ENCODE results near the gene HTR7.
A peak's percentile ranks its signal among the peaks of the same experiment; 100 is the strongest.

The HTR7 gene

GRCh38 chr10:90741926-90742565 is 115.8 kb downstream of the HTR7 start:
- Histone ChIP-seq H3K27ac (ENCODE audit: low read depth, low read length, severe bottlenecking) (peak overlapping the region; percentile 58), H3K4me3 (ENCODE audit: extremely low read depth, insufficient read depth, low read length, poor library complexity, severe bottlenecking) (no peak overlapping the region), H3K4me1 (ENCODE audit: control insufficient read depth, insufficient read depth, low read length, poor library complexity, severe bottlenecking) (peaks cover 23% of the 10 kb centered on the region), H3K36me3 (ENCODE audit: control insufficient read depth, insufficient read depth, low read length) (no peaks in the 10 kb centered on the region), H3K9me3 (ENCODE audit: control insufficient read depth, low read length) (no peaks in the 10 kb centered on the region)
- WGBS, 2 experiments (ENCODE audit: insufficient coverage in 2 of 2) = 89 to 97% methylated on average over 3 of the region's 3 CpGs

- H3K27ac ChIP-seq (ENCODE audit: low read depth, low read length, severe bottlenecking) = no peak overlapping the region
- 60 to 86% methylated on average over 1 of the region's 2 CpGs for WGBS, 2 experiments (ENCODE audit: insufficient coverage in 2 of 2)
Measured at GRCh38 chr10:90740265-90740664, 117.6 kb downstream of the HTR7 start.

GRCh38 chr10:90738885-90739284 is 119.0 kb downstream of the HTR7 start:
- WGBS, 2 experiments (ENCODE audit: insufficient coverage in 2 of 2) = 75 to 92% methylated on average over 2 of the region's 2 CpGs
- H3K4me1 ChIP-seq (ENCODE audit: control insufficient read depth, insufficient read depth, low read length, poor library complexity, severe bottlenecking) = peaks cover 23% of the 10 kb centered on the region

More at GRCh38 chr10:90740265-90740664, 117.6 kb downstream of the HTR7 start:
- Histone ChIP-seq H3K4me1 (ENCODE audit: control insufficient read depth, insufficient read depth, low read length, poor library complexity, severe bottlenecking) (peaks cover 23% of the 10 kb centered on the region), H3K36me3 (ENCODE audit: control insufficient read depth, insufficient read depth, low read length) (no peaks in the 10 kb centered on the region), H3K9me3 (ENCODE audit: control insufficient read depth, low read length) (no peaks in the 10 kb centered on the region), H3K4me3 (ENCODE audit: extremely low read depth, insufficient read depth, low read length, poor library complexity, severe bottlenecking) (no peak overlapping the region)

GRCh38 chr10:90734415-90734814 is 123.4 kb downstream of the HTR7 start:
- H3K4me3 ChIP-seq (ENCODE audit: extremely low read depth, insufficient read depth, low read length, poor library complexity, severe bottlenecking) = no peak overlapping the region
- H3K9me3 ChIP-seq (ENCODE audit: control insufficient read depth, low read length) = no peaks in the 10 kb centered on the region
- no CpG with 5 or more reads among the region's 2 CpGs for WGBS, 2 experiments (ENCODE audit: insufficient coverage in 2 of 2)
- H3K4me1 ChIP-seq (ENCODE audit: control insufficient read depth, insufficient read depth, low read length, poor library complexity, severe bottlenecking) = no peaks in the 10 kb centered on the region
- H3K36me3 ChIP-seq (ENCODE audit: control insufficient read depth, insufficient read depth, low read length) = no peaks in the 10 kb centered on the region
- H3K27ac ChIP-seq (ENCODE audit: low read depth, low read length, severe bottlenecking) = no peak overlapping the region

More at GRCh38 chr10:90738885-90739284, 119.0 kb downstream of the HTR7 start:
- no peak overlapping the region for H3K27ac ChIP-seq (ENCODE audit: low read depth, low read length, severe bottlenecking)
- no peaks in the 10 kb centered on the region for H3K36me3 ChIP-seq (ENCODE audit: control insufficient read depth, insufficient read depth, low read length)
- no peaks in the 10 kb centered on the region for H3K9me3 ChIP-seq (ENCODE audit: control insufficient read depth, low read length)
- H3K4me3 ChIP-seq (ENCODE audit: extremely low read depth, insufficient read depth, low read length, poor library complexity, severe bottlenecking) = no peak overlapping the region

GRCh38 chr10:90732581-90732980 is 125.3 kb downstream of the HTR7 start:
- no peak overlapping the region for H3K4me3 ChIP-seq (ENCODE audit: extremely low read depth, insufficient read depth, low read length, poor library complexity, severe bottlenecking)
- no peaks in the 10 kb centered on the region for H3K9me3 ChIP-seq (ENCODE audit: control insufficient read depth, low read length)
- H3K4me1 ChIP-seq (ENCODE audit: control insufficient read depth, insufficient read depth, low read length, poor library complexity, severe bottlenecking) = no peaks in the 10 kb centered on the region
- no peaks in the 10 kb centered on the region for H3K36me3 ChIP-seq (ENCODE audit: control insufficient read depth, insufficient read depth, low read length)
- no peak overlapping the region for H3K27ac ChIP-seq (ENCODE audit: low read depth, low read length, severe bottlenecking)
- 80 to 100% methylated on average over 1 of the region's 3 CpGs for WGBS, 2 experiments (ENCODE audit: insufficient coverage in 2 of 2)

- WGBS, 2 experiments (ENCODE audit: insufficient coverage in 2 of 2) = 83% methylated on average over 2 of the region's 6 CpGs; no CpG with 5 or more reads in 1 of the 2 experiments
Measured at GRCh38 chr10:90723416-90724068, 134.3 kb downstream of the HTR7 start.

GRCh38 chr10:90722832-90723231 is 135.0 kb downstream of the HTR7 start:
- Histone ChIP-seq H3K36me3 (ENCODE audit: control insufficient read depth, insufficient read depth, low read length) (no peaks in the 10 kb centered on the region), H3K9me3 (ENCODE audit: control insufficient read depth, low read length) (no peaks in the 10 kb centered on the region), H3K4me1 (ENCODE audit: control insufficient read depth, insufficient read depth, low read length, poor library complexity, severe bottlenecking) (no peaks in the 10 kb centered on the region), H3K27ac (ENCODE audit: low read depth, low read length, severe bottlenecking) (no peak overlapping the region), H3K4me3 (ENCODE audit: extremely low read depth, insufficient read depth, low read length, poor library complexity, severe bottlenecking) (no peak overlapping the region)
- 82 to 88% methylated on average over 4 of the region's 5 CpGs for WGBS, 2 experiments (ENCODE audit: insufficient coverage in 2 of 2)

More at GRCh38 chr10:90723416-90724068, 134.3 kb downstream of the HTR7 start:
- H3K27ac ChIP-seq (ENCODE audit: low read depth, low read length, severe bottlenecking) = no peak overlapping the region
- H3K4me3 ChIP-seq (ENCODE audit: extremely low read depth, insufficient read depth, low read length, poor library complexity, severe bottlenecking) = no peak overlapping the region
- H3K36me3 ChIP-seq (ENCODE audit: control insufficient read depth, insufficient read depth, low read length) = no peaks in the 10 kb centered on the region
- no peaks in the 10 kb centered on the region for H3K9me3 ChIP-seq (ENCODE audit: control insufficient read depth, low read length)
- H3K4me1 ChIP-seq (ENCODE audit: control insufficient read depth, insufficient read depth, low read length, poor library complexity, severe bottlenecking) = no peaks in the 10 kb centered on the region

- 100% methylated on average over 1 to 2 of the region's 3 CpGs for WGBS, 2 experiments (ENCODE audit: insufficient coverage in 2 of 2)
Measured at GRCh38 chr10:90718182-90718581, 139.7 kb downstream of the HTR7 start.

GRCh38 chr10:90712529-90712928 is 145.3 kb downstream of the HTR7 start:
- 68% methylated on average over 3 of the region's 3 CpGs; no CpG with 5 or more reads in 1 of the 2 experiments for WGBS, 2 experiments (ENCODE audit: insufficient coverage in 2 of 2)
- H3K4me1 ChIP-seq (ENCODE audit: control insufficient read depth, insufficient read depth, low read length, poor library complexity, severe bottlenecking) = no peaks in the 10 kb centered on the region
- H3K4me3 ChIP-seq (ENCODE audit: extremely low read depth, insufficient read depth, low read length, poor library complexity, severe bottlenecking) = no peak overlapping the region
- no peaks in the 10 kb centered on the region for H3K9me3 ChIP-seq (ENCODE audit: control insufficient read depth, low read length)
- no peak overlapping the region for H3K27ac ChIP-seq (ENCODE audit: low read depth, low read length, severe bottlenecking)
- no peaks in the 10 kb centered on the region for H3K36me3 ChIP-seq (ENCODE audit: control insufficient read depth, insufficient read depth, low read length)

More at GRCh38 chr10:90718182-90718581, 139.7 kb downstream of the HTR7 start:
- Histone ChIP-seq H3K27ac (ENCODE audit: low read depth, low read length, severe bottlenecking) (no peak overlapping the region), H3K9me3 (ENCODE audit: control insufficient read depth, low read length) (no peaks in the 10 kb centered on the region), H3K36me3 (ENCODE audit: control insufficient read depth, insufficient read depth, low read length) (no peaks in the 10 kb centered on the region), H3K4me3 (ENCODE audit: extremely low read depth, insufficient read depth, low read length, poor library complexity, severe bottlenecking) (no peak overlapping the region), H3K4me1 (ENCODE audit: control insufficient read depth, insufficient read depth, low read length, poor library complexity, severe bottlenecking) (no peaks in the 10 kb centered on the region)

- no peaks in the 10 kb centered on the region for H3K36me3 ChIP-seq (ENCODE audit: control insufficient read depth, insufficient read depth, low read length)
- 92 to 95% methylated on average over 1 to 2 of the region's 2 CpGs for WGBS, 2 experiments (ENCODE audit: insufficient coverage in 2 of 2)
Measured at GRCh38 chr10:90709727-90710126, 148.1 kb downstream of the HTR7 start.

GRCh38 chr10:90707657-90708056 is 150.2 kb downstream of the HTR7 start:
- 88 to 94% methylated on average over 1 to 2 of the region's 2 CpGs for WGBS, 2 experiments (ENCODE audit: insufficient coverage in 2 of 2)
- Histone ChIP-seq H3K4me3 (ENCODE audit: extremely low read depth, insufficient read depth, low read length, poor library complexity, severe bottlenecking) (no peak overlapping the region), H3K9me3 (ENCODE audit: control insufficient read depth, low read length) (no peaks in the 10 kb centered on the region), H3K27ac (ENCODE audit: low read depth, low read length, severe bottlenecking) (no peak overlapping the region), H3K4me1 (ENCODE audit: control insufficient read depth, insufficient read depth, low read length, poor library complexity, severe bottlenecking) (no peaks in the 10 kb centered on the region), H3K36me3 (ENCODE audit: control insufficient read depth, insufficient read depth, low read length) (no peaks in the 10 kb centered on the region)

More at GRCh38 chr10:90709727-90710126, 148.1 kb downstream of the HTR7 start:
- no peaks in the 10 kb centered on the region for H3K9me3 ChIP-seq (ENCODE audit: control insufficient read depth, low read length)
- H3K27ac ChIP-seq (ENCODE audit: low read depth, low read length, severe bottlenecking) = no peak overlapping the region
- H3K4me1 ChIP-seq (ENCODE audit: control insufficient read depth, insufficient read depth, low read length, poor library complexity, severe bottlenecking) = no peaks in the 10 kb centered on the region
- no peak overlapping the region for H3K4me3 ChIP-seq (ENCODE audit: extremely low read depth, insufficient read depth, low read length, poor library complexity, severe bottlenecking)
